Hippocampal formation (tissue), 2 donors: ENCODE results near the gene RPS15.

Source experiments
- DNase-seq, 2 donors: peaks; one replicate each; lab custom pipeline; 2025; lab: John Stamatoyannopoulos, UW

Gene RPS15

GRCh38 chr19:1401889-1402217, 36.3 kb upstream of the RPS15 start:
- no peak for DNase-seq

DNA sequence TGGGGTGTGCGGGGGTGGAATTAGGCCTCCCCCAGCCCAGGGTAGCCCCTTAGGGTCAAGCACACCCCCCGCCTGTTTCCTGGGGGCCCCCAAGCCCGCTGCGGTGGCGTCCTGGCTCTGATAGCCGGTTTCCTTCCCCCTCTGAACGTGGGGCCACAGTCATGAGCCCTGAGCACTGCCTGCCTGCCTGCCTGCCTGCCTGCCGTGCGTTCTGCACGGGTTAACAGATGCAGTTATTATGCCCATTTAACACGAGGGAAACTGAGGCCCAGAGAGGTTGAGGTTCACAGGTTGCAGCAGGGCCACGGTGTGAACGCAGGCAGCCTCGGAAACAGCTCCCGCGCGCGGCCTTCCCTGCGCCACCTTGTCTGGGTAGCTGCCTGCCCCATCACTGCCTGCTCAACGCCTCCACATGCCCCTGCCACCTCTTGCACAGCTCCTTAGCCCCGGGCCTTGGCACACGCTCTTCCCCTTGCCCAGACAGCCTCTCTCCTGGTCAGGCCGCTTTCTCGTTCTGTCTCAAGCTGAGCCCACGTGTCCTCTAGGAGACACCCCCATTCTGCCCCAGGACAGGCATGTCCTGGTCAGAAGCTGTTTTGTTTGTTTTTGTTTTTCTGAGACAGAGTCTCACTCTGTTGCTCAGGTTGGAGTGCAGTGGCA, 35.7 kb upstream of the RPS15 start:
- DNase-seq = no peak

- DNase-seq = peak; percentile 93 to 97
Measured at GRCh38 chr19:1406774-1407527, 31.2 kb upstream of the RPS15 start.

DNA sequence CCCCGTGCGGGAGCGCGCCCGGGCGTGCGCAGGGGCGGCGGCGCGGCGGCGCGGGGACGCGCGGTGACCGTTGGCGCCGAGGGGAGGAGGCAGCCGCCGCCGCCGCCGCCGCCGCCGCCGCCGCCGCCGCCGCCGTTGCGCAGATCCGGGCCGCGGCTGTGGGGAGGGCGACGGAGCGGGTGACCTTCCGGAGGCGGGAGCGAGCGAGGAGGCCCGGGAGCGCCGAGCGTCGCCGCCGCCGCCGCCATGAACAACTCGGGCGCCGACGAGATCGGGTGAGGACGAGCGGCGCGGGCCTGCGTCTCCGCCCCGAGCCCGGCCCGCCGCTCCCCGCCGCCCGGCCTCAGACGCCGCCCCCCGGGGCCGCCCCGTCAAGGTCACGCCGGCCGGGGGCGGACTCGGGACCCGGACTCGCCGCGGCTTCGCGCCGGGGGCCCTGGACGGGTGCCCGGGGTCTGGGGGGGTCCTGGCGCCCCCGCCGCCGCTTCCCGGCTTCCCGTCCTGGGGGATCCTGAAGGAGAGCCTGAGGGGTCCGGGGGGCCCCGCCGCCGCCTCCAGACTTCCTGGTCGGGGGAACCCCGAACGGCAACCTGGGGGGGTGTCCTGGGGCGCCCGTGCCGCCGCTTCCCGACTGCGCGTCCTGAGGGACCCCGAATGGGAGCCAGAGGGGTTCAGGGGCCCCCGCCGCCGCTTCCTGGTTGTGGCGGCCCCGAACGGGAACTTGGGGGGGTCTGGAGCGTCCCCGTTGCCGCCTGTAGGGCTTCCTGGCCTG, 30.5 kb upstream of the RPS15 start, which contains the start of gene DAZAP1:
Gene DAZAP1, plus strand, starts transcription at position 59 of the 772 bp plus-strand sequence. Its CDS starts 188 bp downstream, at position 247.
- DNase-seq = no peak

GRCh38 chr19:1408300-1409203, 29.6 kb upstream of the RPS15 start:
- DNase-seq = no peak

DNA sequence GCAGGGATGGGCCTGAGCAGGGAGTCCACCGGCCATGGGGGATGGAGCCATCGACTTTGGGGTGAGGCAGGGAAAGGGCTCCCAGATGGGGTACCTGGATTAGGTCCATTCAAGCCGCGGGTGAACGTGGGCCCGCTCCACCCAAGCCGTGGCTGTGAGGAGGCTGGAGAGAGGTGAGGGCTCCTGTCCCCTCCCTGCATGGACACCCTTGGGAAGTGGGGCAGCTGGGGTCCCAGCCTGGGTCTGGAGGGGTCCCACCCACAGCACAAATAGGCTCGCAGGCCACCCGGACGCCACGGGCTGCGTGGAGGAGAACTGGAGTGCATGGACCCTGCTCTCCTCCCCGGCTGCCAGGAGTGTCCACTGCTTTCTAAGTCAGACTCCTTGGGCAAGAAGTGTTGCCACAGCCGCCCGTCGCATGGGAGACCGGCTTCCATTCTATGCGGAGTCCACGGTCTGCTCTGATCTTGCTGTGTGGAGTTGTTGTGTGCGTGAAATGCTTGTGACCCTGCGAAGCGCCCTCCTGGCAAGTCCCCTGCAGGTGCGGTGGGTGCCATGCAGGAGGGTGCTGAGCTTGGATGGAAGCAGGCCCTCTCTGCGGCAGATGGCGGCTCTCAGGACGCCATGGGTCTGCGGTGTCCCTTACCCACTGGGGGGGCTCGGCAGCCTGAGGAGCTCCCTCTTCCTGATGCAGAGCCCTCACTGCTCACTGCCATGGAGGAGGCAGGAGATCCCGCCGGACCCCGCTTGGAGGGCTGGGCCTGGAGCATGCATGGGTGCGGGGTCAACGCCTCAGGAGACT, 28.8 kb upstream of the RPS15 start:
- DNase-seq = no peak

DNA sequence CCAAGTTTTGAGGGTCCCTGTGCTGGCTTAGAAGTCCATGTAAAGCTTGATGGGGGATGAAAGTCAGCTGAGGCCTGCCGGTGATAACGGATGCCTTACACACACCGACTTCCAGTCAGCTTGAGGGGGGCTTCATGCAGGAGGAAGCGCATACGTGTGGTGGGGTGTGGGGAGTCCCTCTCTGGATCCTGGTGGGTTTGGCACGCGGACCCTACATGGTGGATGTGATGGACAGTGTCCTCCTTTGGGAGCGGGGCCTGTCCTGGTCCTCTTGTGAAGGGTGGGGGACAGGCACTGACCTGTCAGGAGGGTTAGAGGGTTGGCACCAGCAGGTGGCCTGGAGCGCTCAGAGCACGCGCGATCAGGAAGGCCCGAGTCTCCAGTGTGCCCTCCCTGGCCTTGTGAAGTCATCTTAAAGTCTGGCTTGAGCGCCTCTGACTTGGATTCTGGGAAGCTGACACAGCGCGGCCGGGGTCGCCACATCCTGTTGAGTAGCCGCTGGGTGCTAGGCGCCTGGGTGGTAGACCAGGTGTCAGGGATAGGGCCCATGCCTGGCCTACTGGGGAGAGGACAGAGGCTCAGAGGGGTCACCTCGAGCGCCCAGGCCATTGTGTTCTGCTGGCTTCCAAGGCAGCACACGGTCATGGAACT, 27.9 kb upstream of the RPS15 start:
- DNase-seq = no peak

DNA sequence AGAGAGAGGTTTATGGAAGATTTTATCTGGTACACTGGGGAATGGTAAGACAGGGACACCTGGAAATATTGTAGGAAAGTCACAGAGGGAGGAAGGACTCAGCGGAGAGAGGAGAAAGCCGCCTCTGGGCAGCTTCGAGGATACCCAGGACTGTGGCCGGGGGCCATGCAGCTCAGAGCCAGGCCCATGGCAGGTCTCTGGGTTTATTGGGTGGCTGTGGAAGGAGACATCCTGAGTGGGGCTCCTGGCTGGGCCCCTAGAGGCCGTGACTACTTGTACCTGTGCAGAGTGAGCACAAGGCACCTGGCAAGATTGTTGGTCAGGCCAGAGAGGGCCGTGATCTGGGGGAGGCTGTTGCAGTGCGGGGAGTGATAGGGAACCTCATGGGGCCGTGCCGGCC, 27.4 kb upstream of the RPS15 start:
- DNase-seq = no peak

DNA sequence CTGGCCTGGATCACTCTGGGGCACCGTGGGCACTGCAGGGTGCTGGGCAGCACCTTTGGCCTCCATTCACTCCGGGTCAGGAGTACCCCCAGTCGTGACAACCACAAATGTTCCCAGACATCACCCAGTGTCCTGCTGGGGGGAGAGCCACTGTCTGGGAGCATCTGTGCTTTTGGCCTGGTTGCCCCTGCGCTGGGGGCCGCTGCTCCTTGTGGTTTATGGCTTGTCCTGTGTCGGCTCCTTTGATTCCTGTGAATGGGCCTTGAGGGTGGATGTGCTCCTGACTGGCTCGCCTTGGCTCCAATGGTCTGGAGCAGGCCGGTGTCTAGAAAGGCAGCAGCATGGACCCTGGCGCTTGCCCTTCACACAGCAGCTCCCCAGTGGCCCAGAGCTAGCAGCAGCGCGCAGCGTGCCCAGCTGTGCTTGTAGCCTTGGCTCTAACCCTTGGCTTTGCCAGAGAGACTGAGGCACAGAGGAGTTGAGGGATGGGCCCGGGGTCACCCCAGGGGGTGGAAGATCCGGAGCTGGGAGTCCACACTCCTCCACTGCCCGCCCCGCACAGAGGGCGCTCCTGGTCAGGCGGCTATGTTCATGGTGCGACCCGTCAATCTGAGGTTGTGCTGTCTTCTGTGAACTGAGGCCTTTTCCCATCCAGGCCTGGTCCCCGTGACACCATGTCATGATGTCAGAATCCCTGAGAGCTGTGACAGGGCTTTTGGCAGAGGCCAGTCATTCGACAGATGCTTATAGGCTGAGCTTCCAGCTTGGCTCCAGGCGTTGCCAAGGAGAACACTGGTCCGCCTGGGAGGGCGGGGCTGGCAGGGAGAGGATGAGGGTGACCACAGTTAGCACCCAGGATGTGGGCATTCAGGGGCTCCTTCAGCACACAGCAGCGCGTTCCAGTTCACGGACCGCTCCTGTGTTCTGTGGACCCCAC, 26.7 kb upstream of the RPS15 start:
- peak; percentile 92 to 94 for DNase-seq

DNA sequence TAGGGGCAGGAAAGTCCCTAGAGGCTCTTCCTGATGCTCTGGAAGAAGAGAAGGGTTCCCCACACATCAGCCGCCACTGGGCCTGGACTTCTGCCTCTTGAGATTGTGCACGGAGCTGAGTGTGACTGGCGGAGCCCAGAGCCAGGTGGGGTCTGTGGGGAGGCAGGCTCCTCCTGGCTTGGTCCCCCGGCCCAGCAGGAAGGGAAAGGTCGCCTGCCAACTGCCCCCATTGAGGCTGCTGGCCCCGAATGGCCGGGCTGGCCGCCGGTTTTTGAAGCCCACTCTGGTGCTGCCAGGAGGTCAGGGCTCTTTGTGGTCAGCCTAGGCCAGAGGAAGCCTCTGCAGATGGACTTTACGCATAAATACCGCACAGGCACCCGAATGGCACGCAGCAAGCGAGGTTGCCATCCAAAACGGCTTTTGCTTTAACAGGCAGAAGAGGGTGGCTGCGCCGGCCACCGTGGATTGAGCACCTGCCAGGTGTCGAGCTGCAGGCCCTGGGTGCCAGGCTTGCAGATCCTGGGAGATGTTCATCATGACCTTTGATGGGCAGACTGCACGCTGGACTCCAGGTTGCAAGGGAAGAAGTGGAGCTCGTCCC, 25.8 kb upstream of the RPS15 start:
- DNase-seq = no peak

DNA sequence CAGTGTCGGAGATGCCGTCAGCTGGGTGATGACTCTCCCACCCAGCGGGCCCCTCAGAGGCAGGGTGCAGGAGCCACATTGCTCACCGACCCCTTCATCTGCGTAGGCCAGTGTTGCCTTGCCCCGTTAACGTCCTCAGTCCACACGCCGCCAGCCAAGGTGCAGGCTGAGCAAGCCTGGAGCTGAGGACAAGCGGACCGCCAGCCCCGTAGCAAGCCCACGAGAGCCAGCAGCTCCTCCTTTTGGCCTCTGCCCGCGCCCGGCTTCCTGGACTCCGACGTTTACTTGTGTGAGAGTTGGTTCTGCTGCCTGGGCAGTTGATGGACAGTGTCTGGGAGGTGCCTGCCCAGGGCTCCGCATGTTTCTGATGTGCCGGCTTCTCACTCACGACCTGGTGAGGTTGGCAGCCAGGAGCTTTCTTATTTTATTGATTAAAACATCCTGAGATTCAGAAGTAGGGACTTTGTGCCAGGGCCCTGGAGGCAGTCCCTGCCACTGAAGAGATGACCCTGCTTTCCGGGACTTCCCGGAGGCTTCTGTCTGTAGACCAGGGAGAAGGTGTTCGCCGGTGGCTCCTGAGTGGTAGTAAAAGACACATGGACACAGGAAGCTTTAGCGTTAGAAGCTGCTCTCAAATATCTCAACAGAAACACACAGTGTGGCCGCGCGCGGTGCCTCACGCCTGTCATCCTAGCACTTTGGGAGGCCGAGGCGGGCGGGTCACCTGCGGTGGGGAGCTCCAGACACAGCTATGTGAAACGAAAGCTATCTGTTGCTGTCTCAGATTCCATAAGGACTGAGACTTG, 25.0 kb upstream of the RPS15 start:
- no peak for DNase-seq

DNA sequence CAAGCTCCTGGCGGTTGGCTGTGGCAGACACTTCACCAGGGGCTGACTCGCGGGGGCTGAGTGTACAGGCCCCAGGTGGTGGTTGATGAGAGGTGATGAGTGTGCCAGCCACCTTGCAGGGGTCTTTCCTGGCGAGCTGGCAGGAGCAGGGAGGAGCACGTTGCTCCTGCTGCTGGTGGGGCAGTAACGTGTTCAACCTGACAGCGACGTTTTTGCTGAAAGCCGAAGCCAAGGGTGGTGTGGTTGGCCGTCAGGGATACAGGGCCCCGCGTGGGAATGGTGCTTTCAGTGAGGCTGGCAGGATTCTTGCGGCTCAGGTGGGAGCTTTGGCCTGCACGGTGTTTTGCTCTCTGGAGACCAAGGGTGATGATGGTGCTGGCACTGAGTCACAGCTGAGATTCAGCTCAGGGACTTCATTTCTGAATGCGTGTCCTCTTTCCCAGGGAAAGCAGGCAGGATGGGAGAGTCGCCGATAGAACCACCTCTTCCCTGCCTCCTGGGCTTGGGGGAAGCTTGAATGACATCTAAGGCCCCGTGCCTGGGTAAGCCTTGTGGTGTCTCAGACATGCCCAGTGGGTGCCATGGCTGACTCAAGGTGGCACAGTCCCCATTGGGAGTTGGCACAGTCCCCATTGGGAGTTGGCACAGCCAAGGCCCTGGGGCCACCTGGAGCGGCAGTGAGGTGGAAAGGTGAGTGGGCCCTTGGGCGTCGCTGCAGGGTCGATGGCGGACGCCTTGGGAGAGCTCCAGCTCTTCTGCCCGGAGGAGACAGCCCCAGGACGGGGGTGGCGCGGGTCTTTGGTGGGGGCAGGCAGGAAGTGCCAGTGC, 22.0 kb upstream of the RPS15 start:
- DNase-seq = no peak

- DNase-seq = no peak
Measured at GRCh38 chr19:1417145-1417544, 21.1 kb upstream of the RPS15 start.

DNA sequence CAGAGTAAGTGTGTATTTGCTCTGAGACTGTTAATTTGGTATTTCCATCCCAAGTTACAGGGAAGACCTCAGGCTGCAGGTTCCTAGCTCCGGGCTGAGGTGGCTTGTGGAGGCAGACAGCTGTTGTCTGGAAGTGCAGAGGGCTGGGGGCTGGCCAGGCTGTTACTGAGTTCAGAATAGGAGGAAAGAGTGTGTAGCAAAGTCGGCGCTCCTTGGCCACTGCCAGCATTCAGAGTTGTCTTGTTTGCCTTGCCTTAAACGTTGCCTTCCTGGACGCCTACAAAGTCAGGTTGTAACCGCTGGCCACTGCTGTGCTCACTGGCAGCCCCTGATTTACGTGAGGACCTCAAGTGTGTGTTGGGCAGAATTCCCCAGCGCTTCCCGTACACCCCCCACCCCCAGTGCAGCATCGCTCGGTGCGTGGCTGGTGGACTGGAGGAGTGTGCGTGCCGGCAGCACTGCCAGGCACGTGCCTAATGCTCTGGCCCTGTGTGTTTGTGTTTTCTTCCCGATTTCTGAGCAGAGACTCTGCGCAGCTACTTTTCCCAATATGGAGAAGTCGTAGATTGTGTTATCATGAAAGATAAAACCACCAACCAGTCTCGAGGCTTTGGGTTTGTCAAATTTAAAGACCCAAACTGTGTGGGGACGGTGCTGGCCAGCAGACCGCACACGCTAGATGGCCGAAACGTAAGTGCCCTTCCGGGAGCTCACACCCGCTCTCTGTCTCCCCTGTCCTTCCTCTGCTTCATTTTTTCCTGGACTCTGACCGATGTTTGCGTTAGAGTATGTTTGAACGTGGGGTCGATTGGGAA, 20.3 kb upstream of the RPS15 start:
- DNase-seq = no peak

DNA sequence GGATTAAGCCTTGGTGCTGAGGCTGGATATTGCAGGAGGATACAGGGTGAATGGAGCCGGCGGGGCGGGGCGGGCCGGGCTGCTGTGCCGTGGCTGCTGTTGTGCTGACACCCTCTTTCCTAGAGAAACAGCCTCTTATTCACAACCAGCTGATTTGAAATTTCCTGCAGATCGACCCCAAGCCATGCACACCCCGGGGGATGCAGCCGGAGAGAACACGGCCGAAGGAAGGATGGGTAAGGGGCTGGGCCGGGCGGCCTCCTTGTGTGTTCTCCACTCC, 19.8 kb upstream of the RPS15 start:
- no peak for DNase-seq

GRCh38 chr19:1418951-1419738, 19.1 kb upstream of the RPS15 start:
- DNase-seq = no peak
